HL-60/S4 treated with retinoic acid at 250 ng/mL for 4 days and 3 days (cell line): ENCODE results near the gene GRIN3B.

Experiments used
- in situ Hi-C: fragments of 300-500 bp; cut with MboI; formaldehyde crosslinking; loops from 2 replicates; pipeline ENCODE4 v1.7.0; 2022; ENCODE audit warnings: low sequenced_read_pairs

The GRIN3B gene

GRCh38 chr19:964116-964520 lies 36.1 kb upstream of the GRIN3B start:
- in situ Hi-C loops: no loop called here

GRCh38 chr19:964761-965694 lies 35.2 kb upstream of the GRIN3B start:
- in situ Hi-C loops: no loop called here

GRCh38 chr19:966485-967088 lies 33.6 kb upstream of the GRIN3B start:
- in situ Hi-C loops: no loop called here

- in situ Hi-C loops: no loop called here
Observed at GRCh38 chr19:970695-971094, 29.5 kb upstream of the GRIN3B start.

GRCh38 chr19:971795-972194 lies 28.4 kb upstream of the GRIN3B start:
- in situ Hi-C loops: no loop called here

GRCh38 chr19:972281-972680 lies 27.9 kb upstream of the GRIN3B start:
- in situ Hi-C loops: no loop called here

- in situ Hi-C loops: no loop called here
Observed at GRCh38 chr19:973726-974563, 26.3 kb upstream of the GRIN3B start.

GRCh38 chr19:974564-975257 lies 25.5 kb upstream of the GRIN3B start:
- in situ Hi-C loops: no loop called here

GRCh38 chr19:976476-976875 lies 23.7 kb upstream of the GRIN3B start:
- in situ Hi-C loops: no loop called here

GRCh38 chr19:977058-977464 lies 23.2 kb upstream of the GRIN3B start:
- in situ Hi-C loops: no loop called here

GRCh38 chr19:979318-979741 lies 20.9 kb upstream of the GRIN3B start:
- in situ Hi-C loops: no loop called here

GRCh38 chr19:980133-980998 lies 19.9 kb upstream of the GRIN3B start:
- in situ Hi-C loops: loop anchor here (10.0 kb wide), 1 partner anchor 216 kb away; no protein-coding TSS in a partner anchor

GRCh38 chr19:982567-983170 lies 17.6 kb upstream of the GRIN3B start:
- in situ Hi-C loops: loop anchor here (10.0 kb wide), 1 partner anchor 218 kb away; no protein-coding TSS in a partner anchor

GRCh38 chr19:984165-984967 lies 15.9 kb upstream of the GRIN3B start, which contains the start of gene WDR18:
Gene WDR18 (plus strand): TSS chr19:984345. CDS start chr19:984354, 9 bp downstream.
- in situ Hi-C loops: loop anchor here (10.0 kb wide), 1 partner anchor 220 kb away; no protein-coding TSS in a partner anchor

GRCh38 chr19:986083-986482 lies 14.1 kb upstream of the GRIN3B start:
- in situ Hi-C loops: loop anchor here (10.0 kb wide), 1 partner anchor 221 kb away; no protein-coding TSS in a partner anchor

- in situ Hi-C loops: loop anchor here (10.0 kb wide), 1 partner anchor 223 kb away; no protein-coding TSS in a partner anchor
Observed at GRCh38 chr19:988081-988480, 12.1 kb upstream of the GRIN3B start.

- in situ Hi-C loops: loop anchor here (10.0 kb wide), 1 partner anchor 224 kb away; no protein-coding TSS in a partner anchor
Observed at GRCh38 chr19:988510-988909, 11.7 kb upstream of the GRIN3B start.
